Measurements from ENCODE around the gene NYNRIN. TPM values are rescaled to one million over a fixed set of nuclear protein-coding genes. Genes with fewer than 3 reads are reported as not detected.

NYNRIN gene
- total RNA-seq, 1 experiment from 2014 or later, result 0.27 TPM

DNA sequence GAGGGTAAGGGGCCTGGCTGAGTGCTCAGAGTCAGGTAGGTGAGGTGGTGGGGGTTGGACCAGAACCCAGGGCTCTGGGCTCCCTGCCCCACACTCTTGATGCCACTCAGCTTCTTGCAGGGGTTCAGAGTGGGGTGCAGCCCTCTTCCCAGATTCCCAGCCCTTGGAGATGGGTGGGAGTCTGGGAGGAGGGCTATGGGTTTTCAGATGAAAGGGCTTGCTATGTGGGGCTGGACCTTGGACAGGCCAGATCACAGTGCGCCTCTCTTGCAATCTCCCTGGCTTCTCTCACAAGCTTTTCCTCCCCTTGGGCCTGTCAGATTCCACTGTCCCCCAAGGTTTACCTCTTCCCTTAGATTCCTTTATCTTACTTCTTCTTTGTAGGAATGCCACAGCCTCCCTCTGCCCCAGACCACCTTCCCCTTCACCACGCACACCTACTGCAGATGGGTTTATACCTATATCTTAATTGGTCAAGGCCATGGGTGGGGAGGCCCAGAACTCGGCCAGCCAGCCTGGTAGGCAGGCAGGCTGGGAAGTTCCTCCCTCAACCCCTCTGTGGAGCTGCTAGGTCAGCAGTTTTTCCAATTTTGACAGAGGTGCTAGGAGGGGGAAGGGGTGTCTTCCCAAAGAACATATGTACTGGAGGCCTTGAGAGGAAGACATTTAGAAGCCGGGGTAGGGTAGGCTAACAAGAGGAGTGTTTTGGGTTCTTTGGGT is 1.4 kb downstream of the NYNRIN start:
- POLR2A ChIA-PET, result no interaction called here
- no TSS peak for BruUV-seq (replicated peaks)
- TF ChIP-seq, protein P1, sequence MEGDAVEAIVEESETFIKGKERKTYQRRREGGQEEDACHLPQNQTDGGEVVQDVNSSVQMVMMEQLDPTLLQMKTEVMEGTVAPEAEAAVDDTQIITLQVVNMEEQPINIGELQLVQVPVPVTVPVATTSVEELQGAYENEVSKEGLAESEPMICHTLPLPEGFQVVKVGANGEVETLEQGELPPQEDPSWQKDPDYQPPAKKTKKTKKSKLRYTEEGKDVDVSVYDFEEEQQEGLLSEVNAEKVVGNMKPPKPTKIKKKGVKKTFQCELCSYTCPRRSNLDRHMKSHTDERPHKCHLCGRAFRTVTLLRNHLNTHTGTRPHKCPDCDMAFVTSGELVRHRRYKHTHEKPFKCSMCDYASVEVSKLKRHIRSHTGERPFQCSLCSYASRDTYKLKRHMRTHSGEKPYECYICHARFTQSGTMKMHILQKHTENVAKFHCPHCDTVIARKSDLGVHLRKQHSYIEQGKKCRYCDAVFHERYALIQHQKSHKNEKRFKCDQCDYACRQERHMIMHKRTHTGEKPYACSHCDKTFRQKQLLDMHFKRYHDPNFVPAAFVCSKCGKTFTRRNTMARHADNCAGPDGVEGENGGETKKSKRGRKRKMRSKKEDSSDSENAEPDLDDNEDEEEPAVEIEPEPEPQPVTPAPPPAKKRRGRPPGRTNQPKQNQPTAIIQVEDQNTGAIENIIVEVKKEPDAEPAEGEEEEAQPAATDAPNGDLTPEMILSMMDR (IDR thresholded peaks at IDR 0.05 in 2 of 3, conservative IDR thresholded peaks at IDR 0.05 in 1 of 3; ENCODE audit: borderline replicate concordance in 1 of 3, insufficient read depth in 1 of 3, low read depth in 2 of 3, low read length in 2 of 3), result no peak
- TF ChIP-seq POLR2A (IDR thresholded peaks at IDR 0.05; ENCODE audit: borderline replicate concordance, extremely low read depth, insufficient read depth, insufficient read length) (no peak), EZH2phosphoT487 (IDR thresholded peaks at IDR 0.05; ENCODE audit: borderline replicate concordance) (no peak), CBX3 (IDR thresholded peaks at IDR 0.05; ENCODE audit: low read depth) (no peak)
- TF ChIP-seq, protein P2, sequence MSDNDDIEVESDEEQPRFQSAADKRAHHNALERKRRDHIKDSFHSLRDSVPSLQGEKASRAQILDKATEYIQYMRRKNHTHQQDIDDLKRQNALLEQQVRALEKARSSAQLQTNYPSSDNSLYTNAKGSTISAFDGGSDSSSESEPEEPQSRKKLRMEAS (IDR thresholded peaks at IDR 0.05), result no peak

More for the DNA sequence above, 1.4 kb downstream of the NYNRIN start:
- H3K36me3 ChIP-seq (ENCODE audit: control insufficient read depth in 1 of 2, insufficient read depth in 2 of 2, low read length in 2 of 2), result no peaks in the 10 kb centered on the region
- DNase-seq (ENCODE audit: low read depth, low spot score) (no peak), ATAC-seq (no peak)
- H3K4me1 ChIP-seq (ENCODE audit: control insufficient read depth in 1 of 2, insufficient read depth in 2 of 2, low read length in 2 of 2), result no peaks in the 10 kb centered on the region; a peak in 1 of 4 replicates
- H3K4me3 ChIP-seq (replicated peaks in 1 of 2; ENCODE audit: low read depth in 1 of 2, low read length in 2 of 2), result no peak overlapping the region
- H3K9ac ChIP-seq (ENCODE audit: low read length), result no peak overlapping the region
- no peaks in the 10 kb centered on the region for H3K9me3 ChIP-seq (ENCODE audit: control insufficient read depth in 1 of 2, insufficient read depth in 1 of 2, low read depth in 1 of 2, low read length in 2 of 2)
- H3K4me2 ChIP-seq (ENCODE audit: low read length), result no peak overlapping the region
- H2AFZ ChIP-seq (ENCODE audit: low read depth, low read length, poor library complexity, severe bottlenecking), result no peak overlapping the region
- H3K27me3 ChIP-seq (ENCODE audit: insufficient read depth, low read length), result no peaks in the 10 kb centered on the region
- no peaks in the 10 kb centered on the region for H3K79me2 ChIP-seq (ENCODE audit: insufficient read depth, low read length)
- CTCF ChIA-PET, result no interaction called here
- H4K20me1 ChIP-seq (ENCODE audit: insufficient read depth), result no peaks in the 10 kb centered on the region
- no peaks in the 10 kb centered on the region for H3K9me2 ChIP-seq (ENCODE audit: insufficient read depth)
- intact Hi-C loops (cut with micrococcal nuclease), result no loop called here
- RAD21 ChIA-PET (ENCODE audit: low non-redundant PET in 1 of 2, low total read pairs in 2 of 2, uncharacterized antibody in 2 of 2, unreplicated experiment in 2 of 2), result no interaction called here
- no peak overlapping the region for H3K27ac ChIP-seq (ENCODE audit: low read depth, low read length)

All from HCT116 (cell line).